Activated CD8-positive, alpha-beta memory T cell treated with anti-CD3 and anti-CD28 coated beads, Interleukin-2, amount 50 U/mL, for 48 hours (primary cell): ENCODE results near the gene CD80.
"Not testable (repeated sequence)": the region's sequence is repeated elsewhere in the genome, so short reads cannot be mapped to it uniquely, and the experiment has no call there.

Experiments used
- DNase-seq: peaks from one replicate; pipeline ENCODE4 v3.0.0-alpha.2; 2020

CD80 gene

DNA sequence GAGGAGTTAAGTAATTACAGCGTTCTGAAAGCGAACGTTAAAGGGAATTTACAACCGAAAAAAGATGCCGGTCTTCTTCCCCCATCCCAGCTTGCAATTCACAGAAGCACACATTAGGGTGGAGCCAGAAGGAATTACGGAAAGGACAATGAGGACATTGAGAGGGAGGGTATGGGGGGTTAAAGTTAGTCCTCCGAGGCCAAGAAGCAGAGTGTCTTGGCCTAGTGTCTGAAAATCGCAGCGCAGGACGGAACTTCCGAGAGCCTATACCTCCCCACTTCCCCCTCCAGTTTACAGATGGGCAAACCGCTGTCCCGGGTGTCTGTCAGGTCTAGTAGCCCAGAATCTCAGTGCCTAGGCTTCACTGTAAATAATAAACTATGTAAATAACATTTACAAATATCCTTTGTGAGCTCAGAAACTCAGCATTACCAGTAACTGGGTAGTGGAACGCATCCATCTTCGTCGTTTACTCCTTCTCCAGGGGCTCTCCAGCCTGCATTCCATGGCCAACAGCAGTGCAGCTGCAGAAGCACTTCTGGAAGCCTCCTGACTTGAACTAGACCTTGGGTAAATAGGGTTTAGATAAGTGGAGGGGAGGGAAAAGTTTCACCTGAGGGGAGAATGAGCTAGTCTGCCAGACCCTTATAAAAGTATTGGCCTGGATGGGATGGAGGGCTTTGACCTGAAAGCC lies 20.8 kb upstream of the CD80 start:
- no peak for DNase-seq

DNA sequence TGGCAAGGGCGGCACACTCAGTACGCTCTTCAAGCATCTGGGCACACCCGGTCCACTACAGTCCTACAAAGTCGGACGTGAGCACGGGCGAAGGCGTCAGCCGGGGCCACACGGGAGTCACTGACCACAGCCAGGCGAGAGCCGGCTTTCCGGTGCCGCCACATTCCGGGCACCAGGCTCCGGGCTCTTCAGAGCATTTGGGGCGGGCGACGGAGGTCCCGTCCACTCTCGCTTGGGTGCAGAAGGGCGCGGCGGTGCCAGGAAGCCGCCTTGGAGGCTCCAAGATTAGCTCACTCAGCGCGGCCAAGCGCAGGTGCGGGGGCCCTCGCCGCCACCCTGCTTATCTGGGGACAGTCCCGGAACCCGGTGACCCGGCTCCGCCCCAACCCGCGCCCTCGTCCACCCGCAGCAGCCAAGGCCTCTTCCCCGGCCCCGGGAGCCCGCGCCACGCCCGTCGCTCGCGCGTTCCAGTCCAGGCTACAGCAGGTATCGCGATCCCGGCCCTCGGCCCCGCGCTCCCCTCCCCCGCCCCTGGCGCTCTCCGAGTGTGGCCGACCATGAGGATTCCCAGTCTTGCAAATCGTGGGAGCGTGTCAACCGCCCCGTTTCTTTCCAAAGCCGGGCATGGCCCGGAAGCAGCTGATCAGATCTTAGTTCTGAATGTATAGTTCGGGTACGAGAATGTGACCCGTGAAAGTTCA lies 20.1 kb upstream of the CD80 start, which contains the start of gene ADPRH:
Gene ADPRH (plus strand): TSS at position 127 of the 701 bp plus-strand sequence. CDS start 2,678 bp downstream, outside the sequence.
- peak; percentile 81 for DNase-seq

- no peak for DNase-seq
These were observed 16.1 kb upstream of the CD80 start for GRCh38 chr3:119575507-119575906.

GRCh38 chr3:119571688-119572087 lies 12.3 kb upstream of the CD80 start:
- no peak for DNase-seq

- no peak for DNase-seq
These were observed 11.8 kb upstream of the CD80 start for GRCh38 chr3:119571230-119571629.

DNA sequence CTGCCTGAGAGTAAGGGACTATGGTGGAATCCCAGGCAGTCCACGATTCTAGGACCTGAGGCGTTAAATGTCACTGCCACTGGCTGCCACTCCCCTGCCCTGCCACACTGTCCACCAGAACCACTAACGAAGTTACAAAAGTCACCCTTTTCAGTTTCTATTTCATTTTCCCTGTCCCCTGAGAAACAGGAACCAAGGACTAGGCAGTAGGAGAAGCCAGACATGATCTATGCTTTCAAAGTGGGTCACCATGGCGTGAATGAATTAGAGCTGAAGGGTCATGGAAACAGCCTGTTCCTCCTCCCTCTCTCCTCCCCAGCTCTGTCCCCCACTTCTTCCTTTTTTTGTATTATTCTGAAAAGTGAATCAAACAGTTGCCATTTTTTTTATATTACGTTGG lies 10.8 kb upstream of the CD80 start:
- no peak for DNase-seq

DNA sequence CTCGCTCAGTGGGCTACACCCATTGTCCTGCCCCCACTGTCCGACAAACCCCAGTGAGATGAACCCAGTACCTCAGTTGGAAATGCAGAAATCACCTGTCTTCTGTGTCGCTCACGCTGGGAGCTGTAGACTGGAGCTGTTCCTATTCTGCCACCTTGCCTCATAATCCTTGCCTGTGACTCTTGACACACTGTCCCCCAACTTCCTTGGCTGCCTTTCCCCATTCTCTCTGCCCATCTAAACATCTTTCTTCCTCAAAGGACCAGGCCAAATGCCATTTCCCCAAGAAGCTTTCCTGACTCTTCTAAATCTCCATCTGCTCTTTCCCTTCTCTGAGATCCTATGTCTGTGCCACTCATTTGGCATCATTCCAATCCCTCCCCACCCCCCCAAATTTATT lies 9.7 kb upstream of the CD80 start:
- DNase-seq = no peak

GRCh38 chr3:119563334-119563733 lies 3.9 kb upstream of the CD80 start:
- not testable (repeated sequence) for DNase-seq

- peak; percentile 70 for DNase-seq
These were observed 3.0 kb upstream of the CD80 start for GRCh38 chr3:119562307-119562961.

- no peak for DNase-seq
These were observed 746 bp upstream of the CD80 start for GRCh38 chr3:119560160-119560559.

DNA sequence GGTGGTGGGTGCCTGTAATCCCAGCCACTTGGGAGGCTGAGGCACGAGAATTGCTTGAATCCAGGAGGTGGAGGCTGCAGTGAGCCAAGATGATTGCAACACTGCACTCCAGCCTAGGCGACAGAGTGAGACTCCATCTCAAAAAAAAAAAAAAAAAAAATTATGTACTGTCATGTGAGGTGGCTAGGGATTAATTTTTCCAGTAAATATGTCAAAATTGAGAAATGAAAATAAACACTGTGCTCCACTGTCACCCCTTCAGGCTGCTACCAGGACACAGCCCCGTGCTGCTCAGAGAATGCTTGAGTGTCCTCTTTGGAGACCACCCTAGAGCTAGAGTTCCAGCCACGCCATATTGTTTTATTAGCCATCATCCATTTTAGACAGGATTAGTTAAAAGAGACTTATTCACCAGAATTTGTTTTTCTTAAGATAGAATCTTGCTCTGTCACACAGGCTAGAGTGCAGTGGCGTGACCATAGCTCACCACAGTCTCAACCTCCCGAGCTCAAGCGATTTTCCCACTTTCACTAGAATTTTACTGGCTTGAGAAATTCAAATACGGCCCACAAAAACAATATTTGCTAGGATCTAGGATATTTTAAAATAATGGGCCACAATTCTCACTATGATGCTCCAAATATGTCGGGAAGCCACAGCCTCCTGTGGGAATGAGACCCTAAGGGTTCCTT lies 642 bp downstream of the CD80 start:
- DNase-seq = no peak

DNA sequence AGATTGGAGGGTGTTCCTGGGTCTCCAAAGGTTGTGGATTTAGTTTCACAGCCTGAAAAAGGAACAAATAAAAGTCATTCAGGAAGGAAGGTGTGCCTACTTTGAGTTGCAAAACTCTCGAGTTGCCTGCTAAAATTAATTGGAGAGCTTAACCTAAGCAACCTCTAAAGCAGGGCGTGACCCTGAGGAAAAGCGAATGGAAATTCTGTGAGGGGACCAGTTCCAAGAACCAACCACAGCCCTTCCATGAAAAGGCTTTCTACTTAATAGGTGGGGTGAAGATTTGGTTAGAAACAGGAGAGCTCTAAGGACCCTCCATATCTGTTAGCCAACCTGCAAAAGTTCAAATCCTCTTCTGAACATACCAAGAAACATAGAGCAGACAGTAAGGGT lies 1.5 kb downstream of the CD80 start:
- DNase-seq = no peak

GRCh38 chr3:119557192-119557876 lies 2.1 kb downstream of the CD80 start:
- DNase-seq = no peak

- no peak for DNase-seq
These were observed 3.5 kb downstream of the CD80 start for GRCh38 chr3:119555929-119556328.

- no peak for DNase-seq
These were observed 4.1 kb downstream of the CD80 start for GRCh38 chr3:119555309-119555735.

GRCh38 chr3:119553823-119554415 lies 5.5 kb downstream of the CD80 start:
- DNase-seq = no peak

GRCh38 chr3:119552928-119553327 lies 6.5 kb downstream of the CD80 start:
- not testable (repeated sequence) for DNase-seq

- no peak for DNase-seq
These were observed 7.8 kb downstream of the CD80 start for GRCh38 chr3:119551598-119551997.

- DNase-seq = no peak
These were observed 9.1 kb downstream of the CD80 start for GRCh38 chr3:119550192-119550910.

DNA sequence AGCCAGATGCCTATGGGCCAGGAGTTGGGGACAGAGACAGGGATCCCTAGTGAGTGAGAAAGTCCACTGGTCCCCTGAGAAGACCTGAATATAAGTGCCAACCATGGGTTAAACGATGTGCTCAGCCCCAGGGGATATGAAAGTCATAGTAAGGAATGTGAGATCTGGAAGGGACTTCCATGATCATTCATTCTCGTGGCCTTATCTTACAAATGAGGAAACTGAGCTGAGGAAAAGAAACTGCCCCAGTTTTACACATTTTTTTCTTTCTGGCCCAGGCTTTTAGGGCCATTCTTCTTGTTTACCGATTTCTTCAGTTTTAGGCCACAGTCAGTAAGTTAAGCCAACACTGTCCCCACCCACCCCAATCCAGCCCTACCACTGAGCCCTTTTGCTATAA lies 11.1 kb downstream of the CD80 start:
- DNase-seq = no peak

DNA sequence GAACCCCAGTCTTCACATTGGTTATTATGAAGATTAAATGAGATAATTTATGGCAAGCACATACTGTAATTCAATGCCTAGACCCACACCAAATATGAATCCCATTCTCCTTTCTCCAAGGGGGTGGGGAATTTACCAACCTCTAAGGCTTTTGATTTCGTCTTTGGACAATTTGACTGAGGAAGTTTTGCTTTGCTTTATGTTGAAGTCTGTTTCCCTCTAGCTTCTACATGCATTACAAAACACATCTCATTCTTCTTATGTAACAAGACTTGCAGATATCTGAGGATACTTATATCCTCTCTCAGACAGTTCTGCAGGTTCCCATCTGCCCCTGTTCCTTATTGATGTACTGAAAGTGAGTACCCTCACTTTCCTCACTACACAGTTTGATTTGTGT lies 12.2 kb downstream of the CD80 start:
- no peak for DNase-seq

DNA sequence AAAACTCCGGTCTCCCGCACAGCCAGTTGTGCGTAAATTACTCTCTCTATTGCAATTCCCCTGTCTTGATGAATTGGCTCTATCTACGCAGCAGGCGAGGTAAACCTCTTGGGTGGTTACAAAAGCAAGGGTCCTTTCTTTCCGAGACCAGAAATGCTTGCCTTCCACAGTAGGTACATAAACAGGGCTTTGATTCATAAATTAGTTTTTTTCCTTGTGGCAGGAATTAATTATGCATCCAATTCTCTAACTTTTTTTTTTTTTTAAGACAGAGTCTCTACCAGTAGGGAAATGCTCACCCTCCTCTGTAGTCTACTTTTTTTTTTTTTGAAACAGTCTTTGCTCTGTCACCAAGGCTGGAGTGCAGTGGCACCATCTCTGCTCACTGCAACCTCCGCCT lies 16.3 kb downstream of the CD80 start:
- DNase-seq = no peak
